Lower leg skin (tissue), 3 donors: Measurements from ENCODE around the gene SEC22B.
"Not testable (repeated sequence)": the region's sequence is repeated elsewhere in the genome, so short reads cannot be mapped to it uniquely, and the experiment has no call there.

Source experiments
- POLR2A ChIP-seq, 2 donors: fragments of 450-650 bp; IDR thresholded peaks; one replicate each; pipeline ENCODE4 v1.6.1; 2016 to 2017; ENCODE audit warnings: antibody characterized with exemption in 2 of 2, mild to moderate bottlenecking in 1 of 2, moderate library complexity in 1 of 2
- TF ChIP-seq, protein P1 (sequence below), 3 donors: fragments of 450-650 bp; IDR thresholded peaks; one replicate each; pipeline ENCODE4 v1.5.1; 2016; ENCODE audit warnings: antibody characterized with exemption in 3 of 3, mild to moderate bottlenecking in 3 of 3, moderate library complexity in 2 of 3

DNA sequence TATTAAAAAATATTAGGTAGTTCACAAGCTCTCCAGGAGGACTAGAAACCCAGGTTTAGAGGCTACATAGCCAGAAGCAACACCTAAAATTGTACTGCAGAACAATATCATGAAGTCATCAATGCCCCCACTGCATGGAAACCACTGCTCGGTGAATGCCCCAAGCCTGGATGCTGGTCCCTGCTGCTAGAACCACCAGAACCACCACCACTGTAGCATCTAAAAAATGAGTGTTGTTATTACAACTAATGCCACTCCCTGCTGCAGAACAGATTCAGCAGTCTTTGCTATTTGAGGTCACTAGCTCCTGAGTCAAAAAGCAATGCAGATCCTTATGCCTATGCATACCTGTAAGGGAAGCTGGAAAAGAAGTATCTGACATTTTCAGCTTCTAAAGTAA, 48.4 kb downstream of the SEC22B start:
- TF ChIP-seq, protein P1, sequence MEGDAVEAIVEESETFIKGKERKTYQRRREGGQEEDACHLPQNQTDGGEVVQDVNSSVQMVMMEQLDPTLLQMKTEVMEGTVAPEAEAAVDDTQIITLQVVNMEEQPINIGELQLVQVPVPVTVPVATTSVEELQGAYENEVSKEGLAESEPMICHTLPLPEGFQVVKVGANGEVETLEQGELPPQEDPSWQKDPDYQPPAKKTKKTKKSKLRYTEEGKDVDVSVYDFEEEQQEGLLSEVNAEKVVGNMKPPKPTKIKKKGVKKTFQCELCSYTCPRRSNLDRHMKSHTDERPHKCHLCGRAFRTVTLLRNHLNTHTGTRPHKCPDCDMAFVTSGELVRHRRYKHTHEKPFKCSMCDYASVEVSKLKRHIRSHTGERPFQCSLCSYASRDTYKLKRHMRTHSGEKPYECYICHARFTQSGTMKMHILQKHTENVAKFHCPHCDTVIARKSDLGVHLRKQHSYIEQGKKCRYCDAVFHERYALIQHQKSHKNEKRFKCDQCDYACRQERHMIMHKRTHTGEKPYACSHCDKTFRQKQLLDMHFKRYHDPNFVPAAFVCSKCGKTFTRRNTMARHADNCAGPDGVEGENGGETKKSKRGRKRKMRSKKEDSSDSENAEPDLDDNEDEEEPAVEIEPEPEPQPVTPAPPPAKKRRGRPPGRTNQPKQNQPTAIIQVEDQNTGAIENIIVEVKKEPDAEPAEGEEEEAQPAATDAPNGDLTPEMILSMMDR (IDR thresholded peaks at IDR 0.05): not testable (repeated sequence)
- TF ChIP-seq POLR2A (IDR thresholded peaks at IDR 0.05): not testable (repeated sequence)
